ENCODE measurements around the gene FBXW8. TPM values are rescaled to one million over a fixed set of nuclear protein-coding genes. Genes with fewer than 3 reads are reported as not detected.

Gene FBXW8
- total RNA-seq, 6 experiments from 2014 or later: 4.5 to 9.6 (median 6.3) TPM

GRCh38 chr12:116996621-116997020, 85.9 kb downstream of the FBXW8 start:
- H3K36me3 ChIP-seq: no peaks in the 10 kb centered on the region
- no peak overlapping the region for H3K27ac ChIP-seq
- peaks cover 0 to 7% (median 3%) of the 10 kb centered on the region in 4 donors for H3K4me1 ChIP-seq
- no peaks in the 10 kb centered on the region for H3K9me3 ChIP-seq
- TF ChIP-seq CTCF (IDR thresholded peaks at IDR 0.05) (no peak), POLR2A (IDR thresholded peaks at IDR 0.05) (no peak)
- DNase-seq (no peak), ATAC-seq (no peak)
- H3K4me3 ChIP-seq: no peak overlapping the region
- WGBS (ENCODE audit: insufficient coverage, low coverage, low lambda C conversion rate, missing lambda C conversion rate): 83% methylated on average over 8 of the region's 8 CpGs
- intact Hi-C loops (cut with DNase I): no loop called here
- H3K27me3 ChIP-seq: no peaks in the 10 kb centered on the region

- H3K4me3 ChIP-seq: no peak overlapping the region
- DNase-seq (no peak), ATAC-seq (no peak)
- no peak overlapping the region for H3K27ac ChIP-seq
- no peak for TF ChIP-seq POLR2A (IDR thresholded peaks at IDR 0.05)
- no peak for TF ChIP-seq CTCF (IDR thresholded peaks at IDR 0.05)
- no peaks in the 10 kb centered on the region for H3K4me1 ChIP-seq
- intact Hi-C loops (cut with DNase I): no loop called here
- WGBS (ENCODE audit: insufficient coverage, low coverage, low lambda C conversion rate, missing lambda C conversion rate): 80% methylated on average over 4 of the region's 7 CpGs
- H3K27me3 ChIP-seq: no peaks in the 10 kb centered on the region
- H3K36me3 ChIP-seq: peaks cover 0 to 2% (median 0%) of the 10 kb centered on the region in 4 donors
- no peaks in the 10 kb centered on the region for H3K9me3 ChIP-seq
Observed at GRCh38 chr12:116999066-116999465, 88.3 kb downstream of the FBXW8 start.

- intact Hi-C loops (cut with DNase I): no loop called here
- TF ChIP-seq POLR2A (IDR thresholded peaks at IDR 0.05) (no peak), CTCF (IDR thresholded peaks at IDR 0.05) (no peak)
- Histone ChIP-seq H3K4me3 (no peak overlapping the region), H3K9me3 (no peaks in the 10 kb centered on the region), H3K4me1 (no peaks in the 10 kb centered on the region), H3K27me3 (no peaks in the 10 kb centered on the region), H3K27ac (no peak overlapping the region), H3K36me3 (peaks cover 0 to 5% (median under 1%) of the 10 kb centered on the region in 4 donors)
- no peak for DNase-seq
- no peak for ATAC-seq
- 100% methylated on average over 3 of the region's 5 CpGs for WGBS (ENCODE audit: insufficient coverage, low coverage, low lambda C conversion rate, missing lambda C conversion rate)
Observed at GRCh38 chr12:117000316-117000715, 89.6 kb downstream of the FBXW8 start.

- WGBS (ENCODE audit: insufficient coverage, low coverage, low lambda C conversion rate, missing lambda C conversion rate): 70% methylated on average over 10 of the region's 21 CpGs
- ATAC-seq (no peak), DNase-seq (no peak)
- Histone ChIP-seq H3K27ac (no peak overlapping the region), H3K4me3 (no peak overlapping the region), H3K4me1 (no peaks in the 10 kb centered on the region), H3K9me3 (no peaks in the 10 kb centered on the region), H3K27me3 (no peaks in the 10 kb centered on the region), H3K36me3 (peaks cover 0 to 5% (median under 1%) of the 10 kb centered on the region in 4 donors)
- intact Hi-C loops (cut with DNase I): no loop called here
- TF ChIP-seq CTCF (IDR thresholded peaks at IDR 0.05): no peak
Observed at GRCh38 chr12:117002051-117002817, 91.5 kb downstream of the FBXW8 start.
